Neural cell (in vitro differentiated cells): Measurements from ENCODE around the gene ZNF608.

Experiments
- EP300 ChIP-seq: fragments of 450-650 bp; conservative IDR thresholded peaks from 2 replicates; pipeline ENCODE4 v1.6.1; 2014; ENCODE audit warnings: antibody characterized with exemption, mild to moderate bottlenecking, moderate library complexity; ENCODE audit not compliant: poor library complexity, severe bottlenecking
- RAD21 ChIP-seq: fragments of 450-650 bp; conservative IDR thresholded peaks from 2 replicates; pipeline ENCODE4 v1.6.1; 2014; ENCODE audit warnings: antibody characterized with exemption, mild to moderate bottlenecking, moderate library complexity
- SMC3 ChIP-seq: fragments of 450-650 bp; conservative IDR thresholded peaks from 2 replicates; pipeline ENCODE4 v1.6.1; 2014; ENCODE audit warnings: antibody characterized with exemption, mild to moderate bottlenecking, moderate library complexity; ENCODE audit not compliant: poor library complexity
- TF ChIP-seq, protein P1 (sequence below): fragments of 450-650 bp; IDR thresholded peaks from 2 replicates; pipeline ENCODE4 v1.5.1; 2014; ENCODE audit warnings: antibody characterized with exemption, mild to moderate bottlenecking, moderate library complexity; ENCODE audit not compliant: poor library complexity, severe bottlenecking
- TF ChIP-seq, protein P2 (sequence below): IDR thresholded peaks from 2 replicates; pipeline ENCODE4 v1.6.1; 2012; ENCODE audit warnings: borderline replicate concordance

DNA sequence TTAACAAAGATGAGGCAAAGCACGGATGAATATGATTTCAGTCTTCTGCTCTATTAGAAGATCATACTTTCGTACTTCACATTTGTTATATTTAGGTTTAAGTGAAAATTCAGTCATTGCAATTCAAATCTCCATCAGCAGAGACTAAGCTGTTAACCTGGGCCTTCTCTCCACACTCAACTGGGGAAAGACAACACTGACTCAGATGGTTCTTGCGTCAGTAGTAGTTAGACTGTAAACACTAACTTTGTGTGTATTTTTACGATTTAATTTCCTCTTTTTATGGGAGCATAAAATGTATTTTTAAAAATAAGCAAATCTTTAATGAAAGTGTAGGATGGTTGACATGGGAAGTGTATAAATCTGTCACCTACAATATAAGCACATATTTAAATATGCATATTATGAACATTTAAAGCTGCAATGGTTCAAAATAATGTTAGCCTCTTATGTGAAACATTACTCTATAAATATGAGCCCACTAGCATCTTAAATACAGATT lies 42.7 kb upstream of the ZNF608 start:
- TF ChIP-seq RAD21 = no peak
- TF ChIP-seq, protein P1, sequence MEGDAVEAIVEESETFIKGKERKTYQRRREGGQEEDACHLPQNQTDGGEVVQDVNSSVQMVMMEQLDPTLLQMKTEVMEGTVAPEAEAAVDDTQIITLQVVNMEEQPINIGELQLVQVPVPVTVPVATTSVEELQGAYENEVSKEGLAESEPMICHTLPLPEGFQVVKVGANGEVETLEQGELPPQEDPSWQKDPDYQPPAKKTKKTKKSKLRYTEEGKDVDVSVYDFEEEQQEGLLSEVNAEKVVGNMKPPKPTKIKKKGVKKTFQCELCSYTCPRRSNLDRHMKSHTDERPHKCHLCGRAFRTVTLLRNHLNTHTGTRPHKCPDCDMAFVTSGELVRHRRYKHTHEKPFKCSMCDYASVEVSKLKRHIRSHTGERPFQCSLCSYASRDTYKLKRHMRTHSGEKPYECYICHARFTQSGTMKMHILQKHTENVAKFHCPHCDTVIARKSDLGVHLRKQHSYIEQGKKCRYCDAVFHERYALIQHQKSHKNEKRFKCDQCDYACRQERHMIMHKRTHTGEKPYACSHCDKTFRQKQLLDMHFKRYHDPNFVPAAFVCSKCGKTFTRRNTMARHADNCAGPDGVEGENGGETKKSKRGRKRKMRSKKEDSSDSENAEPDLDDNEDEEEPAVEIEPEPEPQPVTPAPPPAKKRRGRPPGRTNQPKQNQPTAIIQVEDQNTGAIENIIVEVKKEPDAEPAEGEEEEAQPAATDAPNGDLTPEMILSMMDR = no peak
- TF ChIP-seq, protein P2, sequence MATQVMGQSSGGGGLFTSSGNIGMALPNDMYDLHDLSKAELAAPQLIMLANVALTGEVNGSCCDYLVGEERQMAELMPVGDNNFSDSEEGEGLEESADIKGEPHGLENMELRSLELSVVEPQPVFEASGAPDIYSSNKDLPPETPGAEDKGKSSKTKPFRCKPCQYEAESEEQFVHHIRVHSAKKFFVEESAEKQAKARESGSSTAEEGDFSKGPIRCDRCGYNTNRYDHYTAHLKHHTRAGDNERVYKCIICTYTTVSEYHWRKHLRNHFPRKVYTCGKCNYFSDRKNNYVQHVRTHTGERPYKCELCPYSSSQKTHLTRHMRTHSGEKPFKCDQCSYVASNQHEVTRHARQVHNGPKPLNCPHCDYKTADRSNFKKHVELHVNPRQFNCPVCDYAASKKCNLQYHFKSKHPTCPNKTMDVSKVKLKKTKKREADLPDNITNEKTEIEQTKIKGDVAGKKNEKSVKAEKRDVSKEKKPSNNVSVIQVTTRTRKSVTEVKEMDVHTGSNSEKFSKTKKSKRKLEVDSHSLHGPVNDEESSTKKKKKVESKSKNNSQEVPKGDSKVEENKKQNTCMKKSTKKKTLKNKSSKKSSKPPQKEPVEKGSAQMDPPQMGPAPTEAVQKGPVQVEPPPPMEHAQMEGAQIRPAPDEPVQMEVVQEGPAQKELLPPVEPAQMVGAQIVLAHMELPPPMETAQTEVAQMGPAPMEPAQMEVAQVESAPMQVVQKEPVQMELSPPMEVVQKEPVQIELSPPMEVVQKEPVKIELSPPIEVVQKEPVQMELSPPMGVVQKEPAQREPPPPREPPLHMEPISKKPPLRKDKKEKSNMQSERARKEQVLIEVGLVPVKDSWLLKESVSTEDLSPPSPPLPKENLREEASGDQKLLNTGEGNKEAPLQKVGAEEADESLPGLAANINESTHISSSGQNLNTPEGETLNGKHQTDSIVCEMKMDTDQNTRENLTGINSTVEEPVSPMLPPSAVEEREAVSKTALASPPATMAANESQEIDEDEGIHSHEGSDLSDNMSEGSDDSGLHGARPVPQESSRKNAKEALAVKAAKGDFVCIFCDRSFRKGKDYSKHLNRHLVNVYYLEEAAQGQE = no peak
- no peak for TF ChIP-seq EP300
- TF ChIP-seq SMC3 = no peak
